ENCODE results near the gene TXNIP.

DNA sequence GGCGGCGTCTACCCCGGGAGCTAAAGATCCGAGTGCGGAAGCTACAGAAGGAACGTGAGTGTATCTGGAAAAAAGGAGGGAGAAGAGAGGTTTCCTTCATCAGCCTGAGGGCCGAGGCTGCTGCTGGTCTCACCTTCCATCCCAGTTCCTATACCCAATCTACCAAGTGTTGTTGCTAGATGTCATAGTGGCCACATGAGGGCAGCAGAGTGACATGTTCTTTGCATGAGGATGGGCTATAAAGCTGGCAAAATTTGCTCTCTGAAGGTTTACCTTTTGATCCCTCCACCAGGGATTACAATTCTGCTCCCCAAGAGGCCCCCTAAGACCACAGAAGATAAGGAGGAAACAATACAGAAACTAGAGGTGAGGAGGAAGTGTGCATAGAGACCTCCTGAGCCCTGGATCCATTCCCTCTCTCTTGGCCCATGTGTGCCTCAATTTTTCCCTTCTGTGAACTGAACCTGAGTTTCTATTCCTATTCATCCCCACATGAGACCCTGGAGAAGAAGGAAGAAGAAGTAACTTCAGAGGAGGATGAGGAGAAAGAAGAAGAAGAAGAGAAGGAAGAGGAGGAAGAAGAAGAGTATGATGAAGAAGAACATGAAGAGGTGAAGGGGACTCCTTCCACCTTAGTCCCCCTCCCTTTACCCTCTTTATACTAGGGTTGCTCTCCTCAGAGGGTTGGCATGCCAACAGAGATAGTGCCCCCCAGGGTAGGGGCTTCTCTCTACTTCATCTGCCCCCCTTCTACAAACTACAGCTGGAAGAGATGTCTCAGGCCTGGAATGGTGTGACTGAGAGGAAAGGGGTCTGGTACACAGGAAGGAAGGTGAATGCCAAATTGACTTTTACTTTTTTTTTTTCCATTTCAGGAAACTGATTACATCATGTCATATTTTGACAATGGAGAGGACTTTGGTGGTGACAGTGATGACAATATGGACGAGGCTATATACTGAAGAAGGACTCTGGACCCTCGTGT, 18.6 kb downstream of the TXNIP start:
- TF ChIP-seq, protein P1, sequence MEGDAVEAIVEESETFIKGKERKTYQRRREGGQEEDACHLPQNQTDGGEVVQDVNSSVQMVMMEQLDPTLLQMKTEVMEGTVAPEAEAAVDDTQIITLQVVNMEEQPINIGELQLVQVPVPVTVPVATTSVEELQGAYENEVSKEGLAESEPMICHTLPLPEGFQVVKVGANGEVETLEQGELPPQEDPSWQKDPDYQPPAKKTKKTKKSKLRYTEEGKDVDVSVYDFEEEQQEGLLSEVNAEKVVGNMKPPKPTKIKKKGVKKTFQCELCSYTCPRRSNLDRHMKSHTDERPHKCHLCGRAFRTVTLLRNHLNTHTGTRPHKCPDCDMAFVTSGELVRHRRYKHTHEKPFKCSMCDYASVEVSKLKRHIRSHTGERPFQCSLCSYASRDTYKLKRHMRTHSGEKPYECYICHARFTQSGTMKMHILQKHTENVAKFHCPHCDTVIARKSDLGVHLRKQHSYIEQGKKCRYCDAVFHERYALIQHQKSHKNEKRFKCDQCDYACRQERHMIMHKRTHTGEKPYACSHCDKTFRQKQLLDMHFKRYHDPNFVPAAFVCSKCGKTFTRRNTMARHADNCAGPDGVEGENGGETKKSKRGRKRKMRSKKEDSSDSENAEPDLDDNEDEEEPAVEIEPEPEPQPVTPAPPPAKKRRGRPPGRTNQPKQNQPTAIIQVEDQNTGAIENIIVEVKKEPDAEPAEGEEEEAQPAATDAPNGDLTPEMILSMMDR (conservative IDR thresholded peaks at IDR 0.05; ENCODE audit: low read depth, low read length): peak; percentile 89
- TF ChIP-seq EZH2 (IDR thresholded peaks at IDR 0.05; ENCODE audit: borderline replicate concordance, low read depth, low read length, poor library complexity, severe bottlenecking): no peak
